ENCODE results near the gene ALOX15B.

The ALOX15B gene

GRCh38 chr17:8038954-8039610, at the start of gene ALOX15B:
Gene ALOX15B (plus strand): TSS chr17:8039059. CDS start chr17:8039156, 97 bp downstream.
- no peak for DNase-seq (ENCODE audit: low read depth)

- peak; percentile 95 for DNase-seq (ENCODE audit: low read depth)
Observed at GRCh38 chr17:7989781-7990655, 48.8 kb upstream of the ALOX15B start.

GRCh38 chr17:7992516-7992915, 46.3 kb upstream of the ALOX15B start:
- DNase-seq (ENCODE audit: low read depth), result no peak

- no peak for DNase-seq (ENCODE audit: low read depth)
Observed at GRCh38 chr17:7992924-7993323, 45.9 kb upstream of the ALOX15B start.

GRCh38 chr17:7993972-7994589, 44.8 kb upstream of the ALOX15B start:
- DNase-seq (ENCODE audit: low read depth), result no peak

- no peak for DNase-seq (ENCODE audit: low read depth)
Observed at GRCh38 chr17:7995724-7996123, 43.1 kb upstream of the ALOX15B start.

GRCh38 chr17:7997186-7997585, 41.7 kb upstream of the ALOX15B start:
- DNase-seq (ENCODE audit: low read depth), result no peak

- no peak for DNase-seq (ENCODE audit: low read depth)
Observed at GRCh38 chr17:8001976-8002720, 36.7 kb upstream of the ALOX15B start, which contains the start of gene GUCY2D. Gene GUCY2D (plus strand): TSS chr17:8002615. CDS start chr17:8003048, 433 bp downstream.

GRCh38 chr17:8002721-8003593, 35.9 kb upstream of the ALOX15B start:
- DNase-seq (ENCODE audit: low read depth), result no peak

GRCh38 chr17:8003594-8004181, 35.2 kb upstream of the ALOX15B start:
- no peak for DNase-seq (ENCODE audit: low read depth)

- no peak for DNase-seq (ENCODE audit: low read depth)
Observed at GRCh38 chr17:8004899-8005298, 34.0 kb upstream of the ALOX15B start.

GRCh38 chr17:8005357-8005756, 33.5 kb upstream of the ALOX15B start:
- DNase-seq (ENCODE audit: low read depth), result no peak

GRCh38 chr17:8005967-8006730, 32.7 kb upstream of the ALOX15B start:
- DNase-seq (ENCODE audit: low read depth), result no peak

- DNase-seq (ENCODE audit: low read depth), result no peak
Observed at GRCh38 chr17:8006836-8007680, 31.8 kb upstream of the ALOX15B start.

- no peak for DNase-seq (ENCODE audit: low read depth)
Observed at GRCh38 chr17:8007836-8008235, 31.0 kb upstream of the ALOX15B start.

- DNase-seq (ENCODE audit: low read depth), result no peak
Observed at GRCh38 chr17:8012045-8012580, 26.7 kb upstream of the ALOX15B start.

- no peak for DNase-seq (ENCODE audit: low read depth)
Observed at GRCh38 chr17:8012996-8013640, 25.7 kb upstream of the ALOX15B start.
